Neuron (in vitro differentiated cells): Measurements from ENCODE around the gene RABL3.

Source experiments
- H2AFZ ChIP-seq: one replicate; pipeline ENCODE4 v1.6.1; 2013; ENCODE audit warnings: low read depth, mild to moderate bottlenecking, inconsistent platforms, low read length, moderate library complexity
- H3K27me3 ChIP-seq: one replicate; pipeline ENCODE4 v1.6.1; 2013; ENCODE audit warnings: low read length; ENCODE audit not compliant: insufficient read depth
- H3K36me3 ChIP-seq: one replicate; pipeline ENCODE4 v1.6.1; 2013; ENCODE audit warnings: low read length; ENCODE audit not compliant: insufficient read depth
- H3K4me1 ChIP-seq: one replicate; pipeline ENCODE4 v1.6.1; 2013; ENCODE audit warnings: low read length; ENCODE audit not compliant: insufficient read depth
- H3K4me3 ChIP-seq: 2 replicates; pipeline ENCODE4 v1.5.1; 2013; ENCODE audit warnings: mild to moderate bottlenecking, low read length, moderate library complexity
- H3K9me3 ChIP-seq: one replicate; pipeline ENCODE4 v1.6.1; 2013; ENCODE audit warnings: low read length

The RABL3 gene

DNA sequence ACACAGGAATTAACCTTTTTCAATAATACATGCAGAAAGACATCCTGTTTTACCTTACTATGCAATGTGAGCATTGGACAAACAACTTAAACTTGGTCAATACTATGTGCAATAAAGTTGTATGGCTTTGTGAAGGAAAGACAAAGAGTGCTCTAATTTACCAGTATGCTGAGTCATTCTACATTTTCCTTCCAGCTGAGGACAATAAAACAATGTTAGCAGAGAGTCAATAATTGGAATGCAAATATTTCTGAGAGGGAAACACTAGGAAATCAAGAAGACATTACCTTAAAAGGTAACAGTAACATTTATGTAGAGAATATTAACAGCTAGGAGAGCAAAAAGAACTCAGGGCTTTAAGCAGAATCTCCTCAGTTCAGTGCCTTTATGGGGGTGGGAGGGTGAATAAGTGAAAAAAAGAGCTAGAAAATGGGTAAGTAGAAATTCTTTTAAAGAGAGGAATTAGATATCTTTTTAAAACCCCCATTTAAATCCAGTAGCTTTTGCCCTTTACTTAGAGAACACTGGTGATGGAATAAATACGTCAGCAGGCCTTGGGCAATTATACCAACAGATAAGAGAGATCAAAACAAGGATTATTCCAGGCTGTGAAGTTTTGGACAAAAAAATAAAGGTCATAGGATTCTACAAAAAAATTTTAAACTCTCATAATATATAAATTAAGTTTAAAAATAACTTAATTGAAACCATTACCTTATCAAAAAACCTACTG lies 48.7 kb downstream of the RABL3 start:
- Histone ChIP-seq H3K36me3 (peaks cover 8% of the 10 kb centered on the region), H3K4me1 (peaks cover 7% of the 10 kb centered on the region), H3K4me3 (no peak overlapping the region), H2AFZ (no peak overlapping the region), H3K27me3 (no peaks in the 10 kb centered on the region), H3K9me3 (no peaks in the 10 kb centered on the region)

DNA sequence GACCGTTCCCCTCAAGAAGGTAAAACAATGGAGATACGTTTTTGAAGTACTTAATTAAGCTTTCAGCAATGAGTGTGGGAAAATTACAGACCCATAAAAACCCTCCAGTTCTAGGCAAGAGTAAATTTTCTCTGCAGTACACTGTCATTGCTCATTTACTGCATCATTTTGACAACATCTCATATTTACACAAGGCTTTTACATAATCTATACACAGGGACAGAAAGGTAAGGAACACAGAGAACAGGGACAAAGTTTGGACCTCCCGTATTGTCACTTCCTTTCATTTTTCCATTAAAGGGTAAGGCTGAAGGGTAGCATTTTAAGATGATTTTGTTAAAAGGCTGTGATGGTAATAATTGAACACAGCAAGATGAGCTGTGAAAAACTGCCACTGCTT lies 52.9 kb downstream of the RABL3 start:
- no peaks in the 10 kb centered on the region for H3K9me3 ChIP-seq
- H2AFZ ChIP-seq, result no peak overlapping the region
- no peaks in the 10 kb centered on the region for H3K27me3 ChIP-seq
- H3K36me3 ChIP-seq, result peaks cover 4% of the 10 kb centered on the region
- H3K4me3 ChIP-seq, result no peak overlapping the region
- peaks cover 14% of the 10 kb centered on the region for H3K4me1 ChIP-seq

DNA sequence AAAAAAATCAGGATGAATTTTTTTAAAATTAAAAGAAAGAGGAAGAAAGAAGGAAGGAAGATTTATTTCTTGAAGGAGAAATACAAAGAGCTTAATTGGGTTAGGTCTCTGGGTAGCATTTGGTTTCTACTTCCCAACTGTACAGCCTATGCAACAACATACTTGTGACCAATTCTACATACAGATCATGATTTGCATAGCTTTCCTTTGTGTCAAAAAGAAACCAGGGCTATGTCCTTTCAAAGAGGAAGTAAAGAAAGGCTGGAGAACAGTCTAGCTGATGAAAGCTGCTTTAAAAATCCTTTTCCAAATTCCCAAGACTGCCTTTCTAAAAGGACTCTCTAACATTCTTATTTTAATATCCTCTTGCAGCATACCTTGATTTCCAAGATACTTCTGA lies 54.2 kb downstream of the RABL3 start:
- H3K27me3 ChIP-seq, result no peaks in the 10 kb centered on the region
- no peak overlapping the region for H3K4me3 ChIP-seq
- no peaks in the 10 kb centered on the region for H3K9me3 ChIP-seq
- no peak overlapping the region for H2AFZ ChIP-seq
- H3K4me1 ChIP-seq, result peaks cover 14% of the 10 kb centered on the region
- H3K36me3 ChIP-seq, result peaks cover 4% of the 10 kb centered on the region

DNA sequence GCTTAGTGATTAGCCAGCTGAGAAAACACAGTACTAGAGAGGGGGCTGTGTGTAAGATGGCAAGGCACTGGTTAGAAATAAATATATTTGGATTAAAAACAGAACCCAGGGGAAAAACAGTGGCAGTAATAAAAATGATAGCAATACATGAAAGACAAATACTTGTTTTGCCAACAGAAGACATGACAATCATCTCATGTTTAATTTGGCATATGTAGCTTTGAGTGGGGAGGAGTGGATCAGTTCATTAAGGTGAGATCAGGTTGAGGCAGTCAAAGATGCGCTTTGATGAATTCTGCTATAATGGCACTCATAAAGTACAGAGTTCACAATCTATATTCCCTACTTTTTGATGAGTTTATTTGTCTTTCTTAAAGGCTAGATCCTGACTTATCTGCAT lies 56.9 kb downstream of the RABL3 start:
- Histone ChIP-seq H3K27me3 (no peaks in the 10 kb centered on the region), H2AFZ (no peak overlapping the region), H3K4me1 (peaks cover 36% of the 10 kb centered on the region), H3K36me3 (peaks cover 4% of the 10 kb centered on the region), H3K4me3 (no peak overlapping the region), H3K9me3 (no peaks in the 10 kb centered on the region)

DNA sequence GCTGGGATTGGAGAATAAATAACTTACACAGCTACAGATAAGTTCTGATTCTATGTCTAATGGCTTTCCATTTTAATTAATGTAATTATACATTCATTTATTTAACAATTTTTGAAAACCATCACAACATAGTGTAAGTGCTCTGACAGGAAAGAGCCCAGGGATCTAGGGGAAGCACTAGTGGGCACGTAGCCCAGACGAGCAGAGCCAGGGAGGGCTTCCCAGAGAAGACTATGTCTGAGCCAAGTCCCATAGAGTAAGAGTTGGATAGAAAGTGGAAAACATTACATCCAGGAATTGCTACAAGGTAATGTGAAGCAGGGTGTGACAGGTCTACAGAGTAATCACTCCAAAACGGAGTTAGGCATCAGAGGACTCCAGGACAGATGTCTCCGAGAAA lies 57.4 kb downstream of the RABL3 start:
- H3K4me3 ChIP-seq, result no peak overlapping the region
- peaks cover 4% of the 10 kb centered on the region for H3K36me3 ChIP-seq
- H3K9me3 ChIP-seq, result no peaks in the 10 kb centered on the region
- no peaks in the 10 kb centered on the region for H3K27me3 ChIP-seq
- peaks cover 41% of the 10 kb centered on the region for H3K4me1 ChIP-seq
- no peak overlapping the region for H2AFZ ChIP-seq

DNA sequence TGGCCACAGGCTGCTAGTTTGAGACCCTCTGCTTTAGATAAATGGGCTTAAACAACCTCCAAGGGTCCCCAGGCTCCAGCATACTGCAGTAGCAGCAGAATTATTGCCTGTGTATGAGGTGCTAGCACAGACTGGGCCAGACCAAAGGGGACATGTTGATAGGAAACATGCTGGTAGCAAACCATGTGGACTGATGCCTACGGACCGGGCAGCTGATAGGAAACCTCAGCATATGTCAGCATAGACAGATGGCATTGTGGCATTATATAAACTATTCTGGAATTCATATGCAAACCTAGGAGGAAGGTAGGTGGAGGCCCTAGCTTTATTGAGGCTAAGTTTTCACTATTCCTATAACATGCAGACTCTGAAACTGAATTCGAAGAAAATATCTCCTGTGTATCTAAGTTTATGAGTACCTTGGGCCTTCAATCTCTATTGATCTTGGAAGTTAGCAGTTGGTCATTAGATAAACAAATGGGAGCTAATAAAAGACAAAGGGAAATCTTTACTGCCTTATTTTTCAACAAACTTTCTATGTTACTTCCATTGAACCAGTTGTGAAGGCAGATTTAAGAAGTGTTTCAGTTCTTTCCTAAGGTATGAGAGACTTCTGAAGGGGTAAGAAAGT lies 58.5 kb downstream of the RABL3 start:
- H2AFZ ChIP-seq, result no peak overlapping the region
- H3K27me3 ChIP-seq, result no peaks in the 10 kb centered on the region
- no peak overlapping the region for H3K4me3 ChIP-seq
- peaks cover 2% of the 10 kb centered on the region for H3K9me3 ChIP-seq
- H3K4me1 ChIP-seq, result peaks cover 47% of the 10 kb centered on the region
- H3K36me3 ChIP-seq, result no peaks in the 10 kb centered on the region

DNA sequence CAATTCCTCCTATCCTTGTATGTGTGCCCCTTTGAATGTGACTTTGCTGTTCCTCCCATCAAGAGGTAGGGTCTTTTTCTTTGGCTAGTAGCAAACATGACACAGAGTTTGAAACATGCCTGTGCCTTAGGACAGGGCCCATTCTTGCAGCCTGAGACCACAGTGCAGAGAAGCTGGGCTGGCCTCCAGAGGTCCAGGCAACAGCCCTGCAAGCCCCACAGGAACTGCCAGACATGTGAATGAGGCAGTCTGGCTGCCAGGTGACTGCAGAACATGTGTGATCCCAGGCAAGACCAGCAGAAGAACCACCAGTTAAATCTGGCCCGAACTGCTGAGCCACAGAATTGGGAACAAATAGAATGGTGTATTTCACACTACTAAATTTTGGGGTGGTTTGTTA lies 59.1 kb downstream of the RABL3 start:
- Histone ChIP-seq H3K27me3 (no peaks in the 10 kb centered on the region), H2AFZ (no peak overlapping the region), H3K36me3 (no peaks in the 10 kb centered on the region), H3K9me3 (peaks cover 2% of the 10 kb centered on the region), H3K4me1 (peaks cover 47% of the 10 kb centered on the region), H3K4me3 (no peak overlapping the region)

DNA sequence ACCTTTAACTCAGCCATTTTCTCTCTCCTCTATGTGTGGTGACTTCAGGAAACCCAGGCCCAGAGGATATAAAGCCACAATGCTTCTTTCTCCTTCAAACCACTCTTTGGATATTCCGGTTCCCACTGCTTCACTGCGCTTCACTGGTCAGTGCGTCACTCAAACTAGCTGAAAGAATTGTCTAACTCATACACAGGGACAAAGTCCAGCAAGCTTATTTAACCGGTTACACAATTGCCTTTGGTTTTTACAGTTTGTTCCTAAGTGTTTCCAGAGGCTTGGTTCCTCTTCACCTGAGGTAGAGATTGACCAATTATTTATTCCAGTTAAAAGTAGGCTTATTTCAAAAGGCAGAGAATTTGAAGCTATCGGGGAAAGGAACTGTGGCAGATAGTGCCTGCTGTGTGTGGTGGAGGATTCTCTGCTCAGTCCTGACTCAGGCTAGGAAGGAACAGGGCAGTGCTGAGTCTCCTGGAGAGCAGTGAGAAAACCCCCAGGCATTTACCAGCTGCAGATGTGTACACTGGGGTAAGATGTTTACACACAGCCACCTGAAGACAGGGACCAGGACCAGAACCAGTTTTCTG lies 60.1 kb downstream of the RABL3 start, which contains the start of gene HGD:
TSS of gene HGD (minus strand) at position 145 of the 587 bp plus-strand sequence. CDS start at position 17, 128 bp downstream.
- Histone ChIP-seq H2AFZ (peak within 1 kb of the TSS; percentile 63), H3K4me1 (peaks cover 46% of the 10 kb centered on the region), H3K9me3 (peaks cover 2% of the 10 kb centered on the region), H3K4me3 (no peak within 1 kb of the TSS), H3K36me3 (no peaks in the 10 kb centered on the region), H3K27me3 (no peaks in the 10 kb centered on the region)

DNA sequence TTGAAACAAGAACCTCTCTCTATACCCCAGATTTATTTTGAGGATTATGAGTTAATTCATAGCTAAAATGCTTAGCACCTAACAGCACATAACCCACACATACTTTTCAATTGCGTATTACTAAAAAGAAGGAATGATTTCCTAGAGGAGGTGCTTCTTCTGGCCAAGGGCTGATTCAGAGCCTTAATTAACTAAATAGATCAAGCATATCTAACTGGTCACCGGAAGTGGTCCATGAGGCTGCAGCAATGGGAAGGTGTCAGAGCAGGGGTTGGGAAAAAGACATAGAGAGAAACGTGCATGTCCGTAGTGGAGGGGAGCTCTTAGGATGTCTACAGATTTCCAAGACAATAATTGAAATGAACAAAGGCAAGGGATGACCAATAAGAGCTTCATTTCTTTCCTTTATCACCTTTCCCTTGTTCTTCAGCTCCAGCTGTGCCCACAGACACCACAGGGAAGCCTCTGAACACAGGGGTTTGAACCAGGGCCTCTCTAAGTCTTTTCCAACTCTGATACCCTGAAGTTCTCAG lies 60.7 kb downstream of the RABL3 start:
- Histone ChIP-seq H3K9me3 (peaks cover 2% of the 10 kb centered on the region), H3K36me3 (no peaks in the 10 kb centered on the region), H3K4me1 (peaks cover 46% of the 10 kb centered on the region), H3K4me3 (no peak overlapping the region), H3K27me3 (no peaks in the 10 kb centered on the region), H2AFZ (peak overlapping the region; percentile 63)

DNA sequence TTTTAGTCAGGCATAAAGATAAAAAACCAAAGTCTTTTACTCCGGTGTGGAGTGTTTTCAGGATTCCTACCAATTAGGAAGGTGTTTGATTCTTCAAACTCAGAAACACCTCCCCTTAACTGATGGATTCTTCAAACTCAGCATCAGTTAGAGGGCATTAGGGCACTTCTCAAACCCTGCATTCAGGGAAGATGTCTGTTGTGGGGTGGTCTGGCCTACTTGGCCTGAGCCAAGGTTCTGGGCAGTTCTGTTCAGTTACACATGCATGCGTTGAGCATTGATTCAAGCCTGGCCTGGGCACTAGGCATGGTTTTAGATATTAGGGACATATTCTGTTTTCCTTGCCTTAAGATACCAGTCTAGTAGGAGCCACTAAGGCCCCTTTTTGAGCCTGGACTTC lies 61.3 kb downstream of the RABL3 start:
- Histone ChIP-seq H3K4me3 (no peak overlapping the region), H2AFZ (no peak overlapping the region), H3K4me1 (peaks cover 46% of the 10 kb centered on the region), H3K27me3 (no peaks in the 10 kb centered on the region), H3K36me3 (no peaks in the 10 kb centered on the region), H3K9me3 (peaks cover 2% of the 10 kb centered on the region)

DNA sequence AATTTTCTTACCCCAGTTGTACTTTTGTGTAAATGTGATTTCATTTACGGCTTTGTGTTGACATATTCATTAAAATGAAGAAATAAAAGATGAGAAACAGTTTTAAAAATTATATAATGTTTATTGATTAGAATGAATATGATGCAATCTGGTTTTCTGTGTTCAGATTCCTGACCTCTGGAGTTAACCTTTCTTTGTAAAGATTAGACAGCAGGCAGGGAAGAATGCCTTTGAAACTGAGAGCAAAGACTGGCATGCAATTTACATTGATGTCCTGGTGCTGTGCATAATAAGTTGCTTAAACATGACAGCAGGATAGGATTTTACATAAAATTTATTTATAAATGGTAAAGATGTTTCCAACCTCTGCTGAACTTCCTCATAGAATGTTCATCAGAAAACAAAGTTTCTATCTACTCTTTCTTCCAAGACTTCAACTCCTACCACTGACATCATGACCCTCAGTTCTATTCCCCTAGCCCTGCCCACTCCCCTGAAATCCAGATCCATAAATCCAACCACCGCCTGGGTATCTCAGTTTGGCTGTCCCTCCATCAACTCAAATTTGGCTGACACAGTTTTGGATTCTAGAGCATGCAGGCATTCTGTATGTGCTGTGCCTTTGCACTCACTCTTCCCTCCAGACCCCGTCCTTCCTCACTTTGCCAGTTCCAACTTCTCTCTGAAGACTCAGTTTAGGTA lies 62.0 kb downstream of the RABL3 start:
- Histone ChIP-seq H3K4me3 (no peak overlapping the region), H3K9me3 (peaks cover 2% of the 10 kb centered on the region), H2AFZ (no peak overlapping the region), H3K36me3 (no peaks in the 10 kb centered on the region), H3K4me1 (peaks cover 46% of the 10 kb centered on the region), H3K27me3 (no peaks in the 10 kb centered on the region)

DNA sequence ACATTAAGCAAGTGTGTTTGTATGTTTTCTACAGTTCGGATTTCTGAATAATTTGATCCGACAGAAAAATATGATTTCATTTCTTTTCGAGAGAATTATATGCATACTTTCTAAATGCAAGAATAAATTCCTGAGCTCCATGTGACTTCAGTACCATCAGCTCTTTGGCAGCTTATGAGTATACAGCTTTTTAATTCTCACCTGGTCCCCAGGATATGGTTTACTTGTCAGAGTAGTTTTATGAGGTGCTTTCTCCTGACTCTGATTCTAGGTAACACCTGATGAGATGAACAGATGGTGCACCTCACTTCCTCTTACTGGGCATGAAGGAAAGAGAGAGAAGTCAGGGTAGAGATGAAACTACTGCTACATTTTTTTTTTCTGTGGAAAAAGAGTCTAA lies 63.3 kb downstream of the RABL3 start:
- Histone ChIP-seq H3K4me1 (peaks cover 46% of the 10 kb centered on the region), H3K4me3 (no peak overlapping the region), H2AFZ (peak overlapping the region; percentile 81), H3K36me3 (no peaks in the 10 kb centered on the region), H3K9me3 (peaks cover 2% of the 10 kb centered on the region), H3K27me3 (no peaks in the 10 kb centered on the region)
